IMR-90 (cell line): ENCODE measurements around the gene FAM177A1. TPM values are rescaled to one million over a fixed set of nuclear protein-coding genes. Genes with fewer than 3 reads are reported as not detected.
A peak's percentile ranks its signal among the peaks of the same experiment; 100 is the strongest.

ENCODE experiments used
- ATAC-seq: fragments of 200-7000 bp; cut with Tn5 transposase; 2 replicates; pipeline ENCODE4 v1.9.1; 2020; ENCODE audit warnings: low read depth, mild to moderate bottlenecking, moderate library complexity
- BruUV-seq: library from RNA; stranded (reverse); fragments of 400-500 nt; replicated peaks from 2 replicates; lab custom pipeline; 2021; lab: Mats Ljungman, UMichigan
- CTCF ChIA-PET: fragments of 300-600 bp; formaldehyde crosslinking; extraction: SDS; loops from one replicate; lab custom pipeline; 2021; ENCODE audit warnings: antibody characterized with exemption; lab: Yijun Ruan, JAX
- POLR2A ChIA-PET: fragments of 300-600 bp; sonication (Branson Sonifier 250); formaldehyde crosslinking; loops from one replicate; lab custom pipeline; 2022; ENCODE audit warnings: antibody characterized with exemption; ENCODE audit not compliant: unreplicated experiment; lab: Charles Lee
- DNase-seq: peaks from one replicate; pipeline ENCODE4 v3.0.0; 2013
- H2AFZ ChIP-seq: replicated peaks from 2 replicates; pipeline ENCODE3; 2013; ENCODE audit warnings: low read length, mild to moderate bottlenecking; ENCODE audit not compliant: poor library complexity
- H2AK5ac ChIP-seq: 2 replicates; pipeline ENCODE4 v1.6.1; 2013; ENCODE audit warnings: low read depth, low read length, inconsistent platforms
- H2AK9ac ChIP-seq: replicated peaks from 2 replicates; pipeline ENCODE3; 2013; ENCODE audit warnings: mild to moderate bottlenecking, low read depth, low read length, moderate library complexity; ENCODE audit not compliant: poor library complexity
- H2BK120ac ChIP-seq: 2 replicates; pipeline ENCODE4 v1.6.1; 2013; ENCODE audit warnings: low read depth, low read length, inconsistent platforms
- H2BK15ac ChIP-seq: 3 replicates; pipeline ENCODE4 v1.6.1; 2013; ENCODE audit warnings: low read depth, low read length, inconsistent platforms
- H2BK20ac ChIP-seq: 2 replicates; pipeline ENCODE4 v1.6.1; 2013; ENCODE audit warnings: low read depth, mild to moderate bottlenecking, inconsistent platforms, low read length, moderate library complexity
- H2BK5ac ChIP-seq: 2 replicates; pipeline ENCODE4 v1.6.1; 2013; ENCODE audit warnings: mild to moderate bottlenecking, low read depth, low read length, inconsistent platforms; ENCODE audit not compliant: poor library complexity, severe bottlenecking
- H3K14ac ChIP-seq: replicated peaks from 2 replicates; pipeline ENCODE4 v1.6.1; 2013; ENCODE audit warnings: low read depth, low read length, inconsistent platforms
- H3K18ac ChIP-seq: 2 replicates; pipeline ENCODE4 v1.6.1; 2013; ENCODE audit warnings: low read depth, low read length, control low read depth
- H3K23ac ChIP-seq: 2 replicates; pipeline ENCODE4 v1.6.1; 2013; ENCODE audit warnings: low read depth, low read length, inconsistent platforms
- H3K27ac ChIP-seq: 2 replicates; pipeline ENCODE4 v1.5.1; 2013; ENCODE audit warnings: mild to moderate bottlenecking, control low read depth, low read length; ENCODE audit not compliant: insufficient read depth
- H3K27me3 ChIP-seq: 2 replicates; pipeline ENCODE4 v1.6.1; 2013; ENCODE audit warnings: low read length; ENCODE audit not compliant: control insufficient read depth, insufficient read depth
- H3K36me3 ChIP-seq: 2 replicates; pipeline ENCODE4 v1.6.1; 2013; ENCODE audit warnings: low read length, mixed read lengths; ENCODE audit not compliant: control insufficient read depth, insufficient read depth
- H3K4ac ChIP-seq: 2 replicates; pipeline ENCODE4 v1.6.1; 2013; ENCODE audit warnings: low read depth, low read length, inconsistent platforms
- H3K4me1 ChIP-seq: 2 replicates; pipeline ENCODE4 v1.6.1; 2013; ENCODE audit warnings: low read length, mixed read lengths; ENCODE audit not compliant: control insufficient read depth, insufficient read depth
- H3K4me2 ChIP-seq: 2 replicates; pipeline ENCODE4 v1.6.1; 2013; ENCODE audit warnings: low read depth, mild to moderate bottlenecking, control low read depth, low read length, moderate library complexity
- H3K4me3 ChIP-seq: 2 replicates; pipeline ENCODE4 v1.5.1; 2013; ENCODE audit warnings: low read depth, mild to moderate bottlenecking, control low read depth, low read length, moderate library complexity; ENCODE audit not compliant: insufficient read depth
- H3K56ac ChIP-seq: 2 replicates; pipeline ENCODE4 v1.6.1; 2013; ENCODE audit warnings: low read length, inconsistent platforms; ENCODE audit not compliant: insufficient read depth; ENCODE audit errors: extremely low read depth
- H3K79me1 ChIP-seq, 2 experiments: 2 replicates each; pipeline ENCODE4 v1.6.1; 2013; ENCODE audit warnings: low read length in 2 of 2, inconsistent platforms in 1 of 2, low read depth in 1 of 2
- H3K9ac ChIP-seq: 2 replicates; pipeline ENCODE4 v1.6.1; 2013; ENCODE audit warnings: low read depth, low read length, control low read depth
- H3K9me1 ChIP-seq: 2 replicates; pipeline ENCODE4 v1.6.1; 2013; ENCODE audit warnings: low read length, inconsistent platforms; ENCODE audit not compliant: insufficient read depth
- H3K9me3 ChIP-seq: 2 replicates; pipeline ENCODE4 v1.6.1; 2013; ENCODE audit warnings: low read length; ENCODE audit not compliant: control insufficient read depth, insufficient read depth
- H4K20me1 ChIP-seq: 2 replicates; pipeline ENCODE4 v1.6.1; 2013; ENCODE audit warnings: low read length, inconsistent platforms; ENCODE audit not compliant: insufficient read depth
- H4K5ac ChIP-seq: 2 replicates; pipeline ENCODE4 v1.6.1; 2013; ENCODE audit warnings: mild to moderate bottlenecking, low read depth, low read length, control low read depth
- H4K8ac ChIP-seq, 2 experiments: 2 replicates each; pipeline ENCODE4 v1.6.1; 2013; ENCODE audit warnings: low read depth in 2 of 2, low read length in 2 of 2, control low read depth in 1 of 2, inconsistent platforms in 1 of 2
- H4K91ac ChIP-seq: 2 replicates; pipeline ENCODE4 v1.6.1; 2013; ENCODE audit warnings: low read depth, low read length, inconsistent platforms; ENCODE audit not compliant: insufficient read depth
- BHLHE40 ChIP-seq: fragments of 150-350 bp; IDR thresholded peaks from 2 replicates; pipeline ENCODE4 v1.6.1; 2016; ENCODE audit warnings: mild to moderate bottlenecking, low read depth, low read length
- CEBPB ChIP-seq: IDR thresholded peaks from 2 replicates; pipeline ENCODE4 v1.6.1; 2012; ENCODE audit warnings: low read depth, low read length, improper control_type of control experiment
- CHD1 ChIP-seq: IDR thresholded peaks from 2 replicates; pipeline ENCODE4 v1.6.1; 2012; ENCODE audit warnings: low read depth, low read length, improper control_type of control experiment
- FOS ChIP-seq: fragments of 150-350 bp; IDR thresholded peaks from 2 replicates; pipeline ENCODE4 v1.6.1; 2016; ENCODE audit warnings: low read depth, low read length
- MAFK ChIP-seq: IDR thresholded peaks from 2 replicates; pipeline ENCODE4 v1.6.1; 2012; ENCODE audit warnings: low read depth, low read length, improper control_type of control experiment
- MAZ ChIP-seq: IDR thresholded peaks from 2 replicates; pipeline ENCODE4 v1.6.1; 2012; ENCODE audit warnings: low read depth, mild to moderate bottlenecking, low read length, improper control_type of control experiment, moderate library complexity, borderline replicate concordance
- MXI1 ChIP-seq: IDR thresholded peaks from 2 replicates; pipeline ENCODE4 v1.6.1; 2012; ENCODE audit warnings: low read depth, mild to moderate bottlenecking, low read length, moderate library complexity, borderline replicate concordance
- NFE2L2 ChIP-seq: fragments of 150-350 bp; IDR thresholded peaks from 2 replicates; pipeline ENCODE4 v1.6.1; 2016; ENCODE audit warnings: low read depth, mild to moderate bottlenecking, low read length
- POLR2A ChIP-seq: IDR thresholded peaks from 2 replicates; pipeline ENCODE4 v1.6.1; 2012; ENCODE audit warnings: mild to moderate bottlenecking, low read depth, low read length
- RAD21 ChIP-seq: IDR thresholded peaks from 2 replicates; pipeline ENCODE4 v1.6.1; 2012; ENCODE audit warnings: low read length, improper control_type of control experiment
- RCOR1 ChIP-seq: IDR thresholded peaks from 2 replicates; pipeline ENCODE4 v1.6.1; 2012; ENCODE audit warnings: mild to moderate bottlenecking, low read length, improper control_type of control experiment; ENCODE audit not compliant: insufficient replicate concordance
- RFX5 ChIP-seq: IDR thresholded peaks from 2 replicates; pipeline ENCODE4 v1.8.0; 2012; ENCODE audit warnings: low read depth, mild to moderate bottlenecking, low read length, moderate library complexity
- SMC3 ChIP-seq: fragments of 150-350 bp; IDR thresholded peaks from 2 replicates; pipeline ENCODE4 v1.6.1; 2016; ENCODE audit warnings: low read depth, mild to moderate bottlenecking, antibody characterized with exemption, low read length, moderate library complexity
- WGBS, 2 experiments: methylation state at CpG; one replicate each; pipeline versions ENCODE4 v1.1.5 to v1.1.7; 2013; ENCODE audit warnings: missing lambda C conversion rate in 2 of 2; ENCODE audit not compliant: insufficient read length in 1 of 2; ENCODE audit errors: extremely low coverage in 2 of 2; 5-methylcytosine and 5-hydroxymethylcytosine counted together
- dilution Hi-C: fragments of 300-500 bp; cut with HindIII; formaldehyde crosslinking; loops from one replicate; pipeline ENCODE4 v1.14.3; 2018; ENCODE audit warnings: low sequenced_read_pairs; ENCODE audit not compliant: unreplicated experiment
- in situ Hi-C: fragments of 300-500 bp; cut with MboI; formaldehyde crosslinking; loops from 3 replicates; pipeline ENCODE4 v1.14.3; 2019; ENCODE audit warnings: low sequenced_read_pairs, inconsistent platforms, mixed read lengths
- intact Hi-C: fragments of 100-400 bp; cut with micrococcal nuclease; formaldehyde crosslinking; loops from 2 replicates; pipeline ENCODE4 v1.10.0; 2022
- polyA plus RNA-seq, 3 experiments: library from polyadenylated mRNA; depleted of rRNA; stranded (reverse); fragments of >200 nt; gene quantifications; 2 replicates each; pipeline ENCODE4 v1.2.3, GENCODE V29; 2012; ENCODE audit warnings: low replicate concordance in 1 of 3
- total RNA-seq: library from RNA; depleted of rRNA; stranded (reverse); fragments of >200 nt; gene quantifications from 2 replicates; pipeline ENCODE4 v1.2.3, GENCODE V29; 2012
- TF ChIP-seq, protein P1 (sequence below): fragments of 150-350 bp; IDR thresholded peaks from 2 replicates; pipeline ENCODE4 v1.6.1; 2016; ENCODE audit warnings: low read depth, mild to moderate bottlenecking, low read length, moderate library complexity, borderline replicate concordance
- TF ChIP-seq, protein P2 (sequence below): conservative IDR thresholded peaks from 2 replicates; pipeline ENCODE4 v1.5.1; 2012; ENCODE audit warnings: mild to moderate bottlenecking, low read depth, low read length, improper control_type of control experiment
- TF ChIP-seq, protein P3 (sequence below): fragments of 150-350 bp; IDR thresholded peaks from 2 replicates; pipeline ENCODE4 v1.6.1; 2017; ENCODE audit warnings: mild to moderate bottlenecking, antibody characterized with exemption, low read length, low read depth

Gene FAM177A1
- total and polyA plus RNA-seq, 2 of the 4 experiments (the other 2 are of a cell fraction): 18.5 to 33.4 TPM

DNA sequence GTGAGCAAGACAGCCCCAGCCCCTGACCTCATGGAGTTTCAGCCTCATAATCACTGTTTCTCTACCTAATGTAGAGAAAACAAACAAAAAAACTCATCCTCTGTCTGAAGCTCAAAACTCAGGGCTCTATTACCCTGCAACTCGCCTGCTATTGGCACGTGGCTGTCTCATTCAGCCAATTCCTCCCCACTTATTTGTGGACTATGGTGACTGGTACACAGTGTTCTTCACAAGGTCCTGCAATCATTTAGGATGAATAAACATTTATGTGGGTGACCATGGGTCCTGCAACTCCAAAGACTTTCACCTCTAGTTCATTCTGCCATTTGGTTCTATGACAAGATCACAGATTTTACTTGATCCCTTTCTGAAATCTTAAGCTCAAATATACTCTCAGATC lies 71.0 kb downstream of the FAM177A1 start:
- intact Hi-C loops (no loop called here), in situ Hi-C loops (no loop called here), dilution Hi-C loops (no loop called here)
- Histone ChIP-seq H3K4me3 (no peak overlapping the region), H4K5ac (no peak overlapping the region), H2BK20ac (no peak overlapping the region), H3K9me1 (peaks cover 15% of the 10 kb centered on the region), H3K23ac (peak overlapping the region; percentile 65; the same call in 1 of the 2 replicates), H2AK9ac (no peak overlapping the region), H2AK5ac (0 out of 2 replicates have a peak overlapping the region, but pooled peaks have one; percentile 45), H3K4me1 (peaks cover 16% of the 10 kb centered on the region), H3K27ac (no peak overlapping the region), H2AFZ (no peak overlapping the region), H3K4me2 (no peak overlapping the region), H3K79me1 (peaks cover 40 to 64% of the 10 kb centered on the region in 2 experiments), H3K27me3 (no peaks in the 10 kb centered on the region), H3K9me3 (no peaks in the 10 kb centered on the region), H2BK5ac (no peak overlapping the region), H4K20me1 (no peaks in the 10 kb centered on the region; the same call in 1 of the 2 replicates), H3K14ac (no peak overlapping the region), H2BK15ac (no peak overlapping the region), H3K18ac (no peak overlapping the region), H4K8ac (peak overlapping the region in 1 of 2 experiments; percentile 34; a peak in 1 of 4 replicates), H3K9ac (no peak overlapping the region), H4K91ac (no peak overlapping the region), H2BK120ac (no peak overlapping the region), H3K4ac (no peak overlapping the region), H3K36me3 (peaks cover 17% of the 10 kb centered on the region), H3K56ac (no peak overlapping the region)
- DNase-seq: no peak
- CTCF ChIA-PET: interaction anchor here (0.6 to 0.7 kb wide), 4 partner anchors 113 to 547 kb away, joined by 3 to 4 read pairs (median 3); no protein-coding TSS in a partner anchor
- BruUV-seq: no TSS peak
- POLR2A ChIA-PET: no interaction called here
- TF ChIP-seq, protein P1, sequence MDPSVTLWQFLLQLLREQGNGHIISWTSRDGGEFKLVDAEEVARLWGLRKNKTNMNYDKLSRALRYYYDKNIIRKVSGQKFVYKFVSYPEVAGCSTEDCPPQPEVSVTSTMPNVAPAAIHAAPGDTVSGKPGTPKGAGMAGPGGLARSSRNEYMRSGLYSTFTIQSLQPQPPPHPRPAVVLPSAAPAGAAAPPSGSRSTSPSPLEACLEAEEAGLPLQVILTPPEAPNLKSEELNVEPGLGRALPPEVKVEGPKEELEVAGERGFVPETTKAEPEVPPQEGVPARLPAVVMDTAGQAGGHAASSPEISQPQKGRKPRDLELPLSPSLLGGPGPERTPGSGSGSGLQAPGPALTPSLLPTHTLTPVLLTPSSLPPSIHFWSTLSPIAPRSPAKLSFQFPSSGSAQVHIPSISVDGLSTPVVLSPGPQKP: no peak
- TF ChIP-seq MAFK (no peak), FOS (no peak), BHLHE40 (no peak), RAD21 (no peak), CHD1 (no peak), MAZ (no peak), RCOR1 (no peak), CEBPB (no peak), SMC3 (no peak), POLR2A (no peak), MXI1 (no peak), NFE2L2 (no peak), RFX5 (no peak)
- TF ChIP-seq, protein P2, sequence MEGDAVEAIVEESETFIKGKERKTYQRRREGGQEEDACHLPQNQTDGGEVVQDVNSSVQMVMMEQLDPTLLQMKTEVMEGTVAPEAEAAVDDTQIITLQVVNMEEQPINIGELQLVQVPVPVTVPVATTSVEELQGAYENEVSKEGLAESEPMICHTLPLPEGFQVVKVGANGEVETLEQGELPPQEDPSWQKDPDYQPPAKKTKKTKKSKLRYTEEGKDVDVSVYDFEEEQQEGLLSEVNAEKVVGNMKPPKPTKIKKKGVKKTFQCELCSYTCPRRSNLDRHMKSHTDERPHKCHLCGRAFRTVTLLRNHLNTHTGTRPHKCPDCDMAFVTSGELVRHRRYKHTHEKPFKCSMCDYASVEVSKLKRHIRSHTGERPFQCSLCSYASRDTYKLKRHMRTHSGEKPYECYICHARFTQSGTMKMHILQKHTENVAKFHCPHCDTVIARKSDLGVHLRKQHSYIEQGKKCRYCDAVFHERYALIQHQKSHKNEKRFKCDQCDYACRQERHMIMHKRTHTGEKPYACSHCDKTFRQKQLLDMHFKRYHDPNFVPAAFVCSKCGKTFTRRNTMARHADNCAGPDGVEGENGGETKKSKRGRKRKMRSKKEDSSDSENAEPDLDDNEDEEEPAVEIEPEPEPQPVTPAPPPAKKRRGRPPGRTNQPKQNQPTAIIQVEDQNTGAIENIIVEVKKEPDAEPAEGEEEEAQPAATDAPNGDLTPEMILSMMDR: no peak
- TF ChIP-seq, protein P3, sequence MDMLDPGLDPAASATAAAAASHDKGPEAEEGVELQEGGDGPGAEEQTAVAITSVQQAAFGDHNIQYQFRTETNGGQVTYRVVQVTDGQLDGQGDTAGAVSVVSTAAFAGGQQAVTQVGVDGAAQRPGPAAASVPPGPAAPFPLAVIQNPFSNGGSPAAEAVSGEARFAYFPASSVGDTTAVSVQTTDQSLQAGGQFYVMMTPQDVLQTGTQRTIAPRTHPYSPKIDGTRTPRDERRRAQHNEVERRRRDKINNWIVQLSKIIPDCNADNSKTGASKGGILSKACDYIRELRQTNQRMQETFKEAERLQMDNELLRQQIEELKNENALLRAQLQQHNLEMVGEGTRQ: no peak
- WGBS, 2 experiments: no CpG with 5 or more reads among the region's 2 CpGs
- ATAC-seq: no peak
